ENCODE data around the gene ATP2C1.
A peak's percentile ranks its signal among the peaks of the same experiment; 100 is the strongest.

The ATP2C1 gene

GRCh38 chr3:130893376-130894129 lies at the start of gene ATP2C1:
Gene ATP2C1, plus strand, starts transcription at chr3:130894084. Its CDS starts 686 bp downstream, at chr3:130894770.
- peak within 1 kb of the TSS; percentile 97 for H3K9ac ChIP-seq
- H3K9me3 ChIP-seq, result no peaks in the 10 kb centered on the region
- H3K4me1 ChIP-seq, result peaks cover 31% of the 10 kb centered on the region
- H3K4me3 ChIP-seq, result peak within 1 kb of the TSS; percentile 91
- H3K27ac ChIP-seq, result peak within 1 kb of the TSS; percentile 98
- no peaks in the 10 kb centered on the region for H3K36me3 ChIP-seq
- H4K20me1 ChIP-seq, result peaks cover 27% of the 10 kb centered on the region
- peak within 1 kb of the TSS; percentile 86 for H3K4me2 ChIP-seq
- no peaks in the 10 kb centered on the region for H3K27me3 ChIP-seq
- no peak for TF ChIP-seq Cebpa-rat (IDR thresholded peaks at IDR 0.05)

GRCh38 chr3:130844462-130844861 lies 49.4 kb upstream of the ATP2C1 start:
- Histone ChIP-seq H3K9me3 (no peaks in the 10 kb centered on the region), H3K4me2 (no peak overlapping the region), H3K27ac (no peak overlapping the region), H3K27me3 (no peaks in the 10 kb centered on the region), H3K4me1 (peaks cover 20% of the 10 kb centered on the region), H3K4me3 (no peak overlapping the region), H4K20me1 (no peaks in the 10 kb centered on the region), H3K36me3 (no peaks in the 10 kb centered on the region), H3K9ac (no peak overlapping the region)
- TF ChIP-seq Cebpa-rat (IDR thresholded peaks at IDR 0.05), result no peak

GRCh38 chr3:130846181-130846580 lies 47.7 kb upstream of the ATP2C1 start:
- H3K27ac ChIP-seq, result no peak overlapping the region
- H3K4me2 ChIP-seq, result no peak overlapping the region
- H4K20me1 ChIP-seq, result no peaks in the 10 kb centered on the region
- no peak overlapping the region for H3K9ac ChIP-seq
- no peak overlapping the region for H3K4me3 ChIP-seq
- no peaks in the 10 kb centered on the region for H3K27me3 ChIP-seq
- no peaks in the 10 kb centered on the region for H3K36me3 ChIP-seq
- no peaks in the 10 kb centered on the region for H3K9me3 ChIP-seq
- peaks cover 32% of the 10 kb centered on the region for H3K4me1 ChIP-seq
- TF ChIP-seq Cebpa-rat (IDR thresholded peaks at IDR 0.05), result no peak

- no peak overlapping the region for H3K4me3 ChIP-seq
- H3K4me1 ChIP-seq, result peaks cover 47% of the 10 kb centered on the region
- H3K9me3 ChIP-seq, result no peaks in the 10 kb centered on the region
- H3K4me2 ChIP-seq, result peak overlapping the region; percentile 75
- no peak overlapping the region for H3K9ac ChIP-seq
- H3K36me3 ChIP-seq, result no peaks in the 10 kb centered on the region
- TF ChIP-seq Cebpa-rat (IDR thresholded peaks at IDR 0.05), result no peak
- no peaks in the 10 kb centered on the region for H3K27me3 ChIP-seq
- peak overlapping the region; percentile 65; the same call in 1 of the 2 replicates for H3K27ac ChIP-seq
- no peaks in the 10 kb centered on the region for H4K20me1 ChIP-seq
These were observed 44.8 kb upstream of the ATP2C1 start for GRCh38 chr3:130849091-130849552.

GRCh38 chr3:130850044-130850797 lies 43.7 kb upstream of the ATP2C1 start:
- H3K4me2 ChIP-seq, result peak overlapping the region; percentile 75
- no peaks in the 10 kb centered on the region for H4K20me1 ChIP-seq
- peak overlapping the region; percentile 65 for H3K27ac ChIP-seq
- no peaks in the 10 kb centered on the region for H3K27me3 ChIP-seq
- peak overlapping the region; percentile 57 for H3K4me3 ChIP-seq
- H3K36me3 ChIP-seq, result no peaks in the 10 kb centered on the region
- peaks cover 47% of the 10 kb centered on the region for H3K4me1 ChIP-seq
- H3K9ac ChIP-seq, result peak overlapping the region; percentile 70; the same call in 1 of the 2 replicates
- peak; percentile 16; the same call in 1 of the 2 replicates for TF ChIP-seq Cebpa-rat (IDR thresholded peaks at IDR 0.05)
- H3K9me3 ChIP-seq, result no peaks in the 10 kb centered on the region

GRCh38 chr3:130850843-130851242 lies 43.0 kb upstream of the ATP2C1 start:
- Histone ChIP-seq H3K36me3 (no peaks in the 10 kb centered on the region), H3K4me1 (peaks cover 47% of the 10 kb centered on the region), H3K27ac (peak overlapping the region; percentile 65), H4K20me1 (no peaks in the 10 kb centered on the region), H3K9ac (peak overlapping the region; percentile 70; the same call in 1 of the 2 replicates), H3K9me3 (no peaks in the 10 kb centered on the region), H3K27me3 (no peaks in the 10 kb centered on the region), H3K4me2 (peak overlapping the region; percentile 75), H3K4me3 (peak overlapping the region; percentile 57)
- TF ChIP-seq Cebpa-rat (IDR thresholded peaks at IDR 0.05), result no peak

- H3K27me3 ChIP-seq, result no peaks in the 10 kb centered on the region
- H3K9ac ChIP-seq, result no peak overlapping the region; the same call in 1 of the 2 replicates
- H3K36me3 ChIP-seq, result no peaks in the 10 kb centered on the region
- peak overlapping the region; percentile 65 for H3K27ac ChIP-seq
- H3K9me3 ChIP-seq, result no peaks in the 10 kb centered on the region
- peak overlapping the region; percentile 57 for H3K4me3 ChIP-seq
- peak overlapping the region; percentile 75 for H3K4me2 ChIP-seq
- no peak for TF ChIP-seq Cebpa-rat (IDR thresholded peaks at IDR 0.05)
- H3K4me1 ChIP-seq, result peaks cover 47% of the 10 kb centered on the region
- H4K20me1 ChIP-seq, result no peaks in the 10 kb centered on the region
These were observed 42.6 kb upstream of the ATP2C1 start for GRCh38 chr3:130851277-130851676.

- no peak overlapping the region for H3K9ac ChIP-seq
- no peaks in the 10 kb centered on the region for H4K20me1 ChIP-seq
- H3K27ac ChIP-seq, result no peak overlapping the region
- H3K4me2 ChIP-seq, result peak overlapping the region; percentile 12; the same call in 1 of the 2 replicates
- no peaks in the 10 kb centered on the region for H3K9me3 ChIP-seq
- TF ChIP-seq Cebpa-rat (IDR thresholded peaks at IDR 0.05), result no peak
- no peaks in the 10 kb centered on the region for H3K36me3 ChIP-seq
- H3K4me3 ChIP-seq, result no peak overlapping the region
- no peaks in the 10 kb centered on the region for H3K27me3 ChIP-seq
- peaks cover 41% of the 10 kb centered on the region for H3K4me1 ChIP-seq
These were observed 40.3 kb upstream of the ATP2C1 start for GRCh38 chr3:130853581-130853980.

GRCh38 chr3:130854208-130854864 lies 39.5 kb upstream of the ATP2C1 start:
- TF ChIP-seq Cebpa-rat (IDR thresholded peaks at IDR 0.05), result no peak
- H3K9ac ChIP-seq, result no peak overlapping the region
- H3K27me3 ChIP-seq, result no peaks in the 10 kb centered on the region
- no peak overlapping the region for H3K27ac ChIP-seq
- no peaks in the 10 kb centered on the region for H3K9me3 ChIP-seq
- no peaks in the 10 kb centered on the region for H4K20me1 ChIP-seq
- peaks cover 34% of the 10 kb centered on the region for H3K4me1 ChIP-seq
- no peaks in the 10 kb centered on the region for H3K36me3 ChIP-seq
- H3K4me2 ChIP-seq, result no peak overlapping the region
- H3K4me3 ChIP-seq, result no peak overlapping the region
